Mesodermal cell (in vitro differentiated cells): ENCODE data around the gene GFM2. TPM values are rescaled to one million over a fixed set of nuclear protein-coding genes. Genes with fewer than 3 reads are reported as not detected.
"Not testable (repeated sequence)": the region's sequence is repeated elsewhere in the genome, so short reads cannot be mapped to it uniquely, and the experiment has no call there.

Experiments used
- H3K27ac ChIP-seq: 2 replicates; pipeline ENCODE4 v1.7.0; 2013; ENCODE audit warnings: mild to moderate bottlenecking, low read depth, low read length, moderate library complexity; ENCODE audit not compliant: severe bottlenecking
- H3K36me3 ChIP-seq: 2 replicates; pipeline ENCODE4 v1.7.1; 2013; ENCODE audit warnings: mild to moderate bottlenecking, low read length, moderate library complexity; ENCODE audit not compliant: control insufficient read depth, insufficient read depth
- H3K4me1 ChIP-seq: one replicate; pipeline ENCODE4 v1.7.1; 2013; ENCODE audit warnings: mild to moderate bottlenecking, low read length; ENCODE audit not compliant: insufficient read depth, control insufficient read depth, poor library complexity, severe bottlenecking
- H3K4me3 ChIP-seq: 2 replicates; pipeline ENCODE4 v1.7.0; 2013; ENCODE audit warnings: low read length, control low read depth, mild to moderate bottlenecking; ENCODE audit not compliant: insufficient read depth, poor library complexity, severe bottlenecking; ENCODE audit errors: extremely low read depth
- H3K9me3 ChIP-seq: 2 replicates; pipeline ENCODE4 v1.7.1; 2013; ENCODE audit warnings: mild to moderate bottlenecking, low read length, moderate library complexity; ENCODE audit not compliant: control insufficient read depth
- WGBS, 2 experiments: methylation state at CpG; one replicate each; pipeline ENCODE4 v1.1.5; 2013; ENCODE audit warnings: missing lambda C conversion rate in 2 of 2; ENCODE audit not compliant: insufficient coverage in 2 of 2; 5-methylcytosine and 5-hydroxymethylcytosine counted together
- polyA plus RNA-seq, 2 experiments: library from polyadenylated mRNA; stranded (reverse); fragments of 50-300 nt; gene quantifications; one replicate each; pipeline ENCODE4 v1.2.3, GENCODE V29; 2013

GFM2 gene, protein sequence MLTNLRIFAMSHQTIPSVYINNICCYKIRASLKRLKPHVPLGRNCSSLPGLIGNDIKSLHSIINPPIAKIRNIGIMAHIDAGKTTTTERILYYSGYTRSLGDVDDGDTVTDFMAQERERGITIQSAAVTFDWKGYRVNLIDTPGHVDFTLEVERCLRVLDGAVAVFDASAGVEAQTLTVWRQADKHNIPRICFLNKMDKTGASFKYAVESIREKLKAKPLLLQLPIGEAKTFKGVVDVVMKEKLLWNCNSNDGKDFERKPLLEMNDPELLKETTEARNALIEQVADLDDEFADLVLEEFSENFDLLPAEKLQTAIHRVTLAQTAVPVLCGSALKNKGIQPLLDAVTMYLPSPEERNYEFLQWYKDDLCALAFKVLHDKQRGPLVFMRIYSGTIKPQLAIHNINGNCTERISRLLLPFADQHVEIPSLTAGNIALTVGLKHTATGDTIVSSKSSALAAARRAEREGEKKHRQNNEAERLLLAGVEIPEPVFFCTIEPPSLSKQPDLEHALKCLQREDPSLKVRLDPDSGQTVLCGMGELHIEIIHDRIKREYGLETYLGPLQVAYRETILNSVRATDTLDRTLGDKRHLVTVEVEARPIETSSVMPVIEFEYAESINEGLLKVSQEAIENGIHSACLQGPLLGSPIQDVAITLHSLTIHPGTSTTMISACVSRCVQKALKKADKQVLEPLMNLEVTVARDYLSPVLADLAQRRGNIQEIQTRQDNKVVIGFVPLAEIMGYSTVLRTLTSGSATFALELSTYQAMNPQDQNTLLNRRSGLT
- 32.9 TPM for polyA plus RNA-seq (2013, experiment 1 of 2)
- polyA plus RNA-seq (2013, experiment 2 of 2): 32.5 TPM

DNA sequence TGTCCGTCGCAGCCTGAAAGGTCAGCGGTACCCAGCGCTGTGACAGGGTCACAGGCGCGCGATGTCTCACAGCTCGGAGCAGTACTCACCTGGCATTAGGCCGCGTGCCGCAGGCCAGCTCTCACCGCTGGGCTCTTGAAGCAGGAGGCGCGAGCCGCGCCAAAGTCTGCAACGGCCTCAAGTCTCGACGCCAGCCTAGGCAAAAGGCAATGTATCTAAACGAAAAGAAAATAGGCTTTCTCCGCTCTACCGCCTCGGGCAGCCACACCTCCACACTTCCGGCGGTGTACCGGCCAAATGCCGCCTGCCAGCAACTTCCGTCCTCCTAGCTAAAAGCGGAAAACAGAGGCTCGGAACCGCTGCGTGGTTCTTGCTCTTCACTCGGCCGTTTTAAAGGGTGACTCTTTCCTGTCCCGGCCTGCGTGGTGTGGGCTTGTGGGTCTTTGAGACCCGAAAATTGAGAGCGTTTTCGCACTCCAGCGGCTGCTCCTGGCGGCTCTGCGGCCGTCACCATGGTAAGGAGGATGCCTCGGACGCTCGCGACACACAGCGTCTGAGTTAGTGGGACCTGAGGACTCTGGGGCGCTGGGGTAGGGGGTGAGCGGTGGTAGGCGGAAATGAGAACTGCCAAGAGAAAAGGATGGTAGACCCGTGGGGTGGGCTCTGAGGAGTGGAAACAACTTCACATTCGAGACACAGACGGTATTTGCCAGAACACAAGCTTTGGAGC is at the start of gene GFM2, which contains the start of gene NSA2:
GFM2 (minus strand) TSS at position 269 of the 730 bp plus-strand sequence. CDS start 3,375 bp downstream, outside the sequence.
NSA2 (plus strand) TSS at position 401 of the 730 bp plus-strand sequence; CDS start at position 513, 112 bp downstream.
- H3K4me1 ChIP-seq: peaks cover 23% of the 10 kb centered on the region
- H3K4me3 ChIP-seq: peak within 1 kb of the TSS; percentile 97
- peaks cover 31% of the 10 kb centered on the region for H3K36me3 ChIP-seq
- no peaks in the 10 kb centered on the region for H3K9me3 ChIP-seq
- peak within 1 kb of the TSS; percentile 68 for H3K27ac ChIP-seq
- 0% methylated on average over 49 to 52 of the region's 54 CpGs for WGBS, 2 experiments

DNA sequence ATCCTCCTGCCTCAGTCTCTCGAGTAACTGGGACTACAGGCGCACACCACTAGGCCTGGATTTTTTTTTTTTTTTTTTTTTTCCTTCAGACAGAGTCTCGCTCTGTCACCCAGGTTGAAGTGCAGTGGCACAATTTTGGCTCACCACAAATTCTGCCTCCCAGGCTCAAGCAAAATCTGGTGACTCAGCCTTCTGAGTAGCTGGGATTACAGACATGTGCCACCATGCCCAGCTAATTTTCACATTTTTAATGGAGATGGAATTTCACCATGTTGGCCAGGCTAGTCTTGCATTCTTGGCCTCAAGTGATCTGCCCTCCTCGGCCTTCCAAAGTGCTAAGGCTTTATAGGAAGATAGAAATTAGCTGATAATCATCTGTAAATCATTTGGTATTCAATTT is 44.0 kb upstream of the GFM2 start:
- no peaks in the 10 kb centered on the region for H3K9me3 ChIP-seq
- peaks cover 3% of the 10 kb centered on the region for H3K36me3 ChIP-seq
- no peak overlapping the region for H3K4me3 ChIP-seq
- no peak overlapping the region for H3K27ac ChIP-seq
- H3K4me1 ChIP-seq: no peaks in the 10 kb centered on the region
- WGBS, 2 experiments: 90 to 94% methylated on average over 2 to 3 of the region's 4 CpGs

DNA sequence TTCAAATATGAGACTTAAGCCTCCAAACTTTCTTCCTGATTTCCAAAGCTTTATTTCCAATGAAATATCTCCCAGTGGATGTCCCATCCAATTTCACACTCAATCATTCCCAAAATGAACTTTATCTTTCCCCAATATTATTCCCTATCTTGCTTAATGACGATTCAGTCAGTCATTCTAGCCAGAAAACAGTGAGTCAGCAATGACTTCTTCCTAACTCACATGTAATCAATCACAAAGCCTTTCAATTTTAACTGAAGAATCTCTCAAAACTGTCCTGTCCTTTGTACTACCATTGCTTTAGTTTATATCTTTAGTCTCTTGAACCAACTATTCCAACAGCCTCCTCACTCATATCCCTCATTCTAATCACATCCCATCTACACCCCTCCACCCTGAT is 35.0 kb upstream of the GFM2 start:
- Histone ChIP-seq H3K4me3 (no peak overlapping the region), H3K36me3 (peaks cover 8% of the 10 kb centered on the region)
- WGBS, 2 experiments: 87 to 92% methylated on average over 1 of the region's 1 CpG

DNA sequence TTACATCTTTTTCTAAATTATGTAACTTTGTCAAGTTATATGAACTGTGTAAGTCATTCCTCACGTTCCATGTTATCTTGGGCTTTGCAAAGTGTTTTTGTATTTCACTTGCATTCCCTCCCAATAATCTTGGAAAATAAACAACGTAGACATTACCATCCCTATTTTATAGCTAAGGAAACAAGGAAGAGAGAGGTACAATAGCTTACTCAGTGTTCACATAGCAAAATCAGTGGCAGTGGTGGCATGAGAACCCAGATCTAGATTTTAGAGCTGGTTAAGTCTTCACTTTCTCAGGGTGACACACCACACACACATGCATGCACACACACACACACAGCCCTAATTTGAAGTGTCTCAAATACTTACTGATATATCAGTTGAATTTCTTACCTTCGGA is 34.3 kb upstream of the GFM2 start:
- no peak overlapping the region for H3K4me3 ChIP-seq
- no peaks in the 10 kb centered on the region for H3K4me1 ChIP-seq
- H3K36me3 ChIP-seq: peaks cover 8% of the 10 kb centered on the region
- no peaks in the 10 kb centered on the region for H3K9me3 ChIP-seq
- no peak overlapping the region for H3K27ac ChIP-seq
- WGBS, 2 experiments: no CpG with 5 or more reads among the region's 3 CpGs

More for the DNA sequence above, 35.0 kb upstream of the GFM2 start:
- H3K4me1 ChIP-seq: no peaks in the 10 kb centered on the region
- no peaks in the 10 kb centered on the region for H3K9me3 ChIP-seq
- no peak overlapping the region for H3K27ac ChIP-seq

DNA sequence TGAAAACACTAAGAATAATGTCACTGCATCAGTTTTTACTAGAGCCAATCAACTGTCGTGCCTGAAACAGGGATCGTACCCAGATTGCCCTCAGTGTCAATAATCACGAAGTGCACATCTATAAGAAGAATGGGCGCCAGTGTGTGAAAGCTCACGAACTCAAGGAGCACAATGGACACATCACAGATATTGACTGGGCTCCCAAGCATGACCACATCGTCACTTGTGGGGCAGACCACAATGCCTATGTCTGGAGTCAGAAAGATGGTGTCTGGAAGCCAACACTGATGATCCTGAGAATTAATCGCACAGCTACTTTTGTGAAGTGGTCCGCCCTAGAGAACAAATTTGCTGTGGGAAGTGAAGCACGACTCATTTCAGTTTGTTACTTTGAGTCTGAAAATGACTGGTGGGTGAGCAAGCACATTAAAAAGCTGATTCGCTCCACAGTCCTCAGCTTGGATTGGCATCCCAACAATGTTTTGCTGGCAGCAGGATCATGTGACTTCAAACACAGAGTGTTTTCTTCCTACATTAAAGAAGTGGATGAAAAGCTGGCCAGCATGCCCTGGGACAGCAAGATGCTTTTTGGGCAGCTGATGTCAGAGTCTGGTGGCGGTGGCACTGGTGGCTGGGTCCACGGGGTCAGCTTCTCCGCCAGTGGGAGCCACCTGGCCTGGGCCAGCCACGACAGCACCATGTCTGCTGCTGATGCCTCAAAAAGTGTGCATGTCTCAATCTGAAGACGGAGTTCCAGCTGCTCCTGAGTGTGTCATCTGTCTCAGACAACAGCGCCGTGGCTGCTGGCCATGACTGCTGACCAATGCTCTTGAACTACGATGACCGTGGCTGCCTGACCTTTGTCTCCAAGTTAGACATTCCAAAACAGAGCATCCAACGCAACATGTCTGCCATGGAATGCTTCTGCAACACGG is 32.3 kb upstream of the GFM2 start:
- WGBS, 2 experiments: 93 to 94% methylated on average over 19 to 21 of the region's 21 CpGs
- H3K4me3 ChIP-seq: no peak overlapping the region
- H3K27ac ChIP-seq: peak overlapping the region; percentile 74
- H3K36me3 ChIP-seq: peaks cover 17% of the 10 kb centered on the region
- H3K4me1 ChIP-seq: no peaks in the 10 kb centered on the region
- H3K9me3 ChIP-seq: no peaks in the 10 kb centered on the region

DNA sequence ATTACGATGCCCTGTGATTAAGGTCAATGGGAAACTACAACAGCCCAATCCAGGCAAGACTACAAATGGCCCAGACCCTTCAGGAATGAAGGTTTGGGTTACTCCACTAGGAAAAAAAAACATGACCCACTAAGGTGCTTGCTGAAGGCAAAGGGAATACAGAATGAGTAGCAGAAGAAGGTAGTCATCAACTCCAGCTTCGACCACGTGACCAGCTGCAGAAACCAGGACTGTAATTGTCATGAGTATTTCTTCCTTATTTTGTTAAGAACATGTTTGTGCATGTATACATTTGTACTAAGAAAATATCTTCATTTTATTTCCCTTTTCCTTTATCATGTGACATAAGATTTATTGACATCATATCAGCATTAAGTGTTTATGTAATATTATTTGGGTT is 24.8 kb upstream of the GFM2 start:
- H3K9me3 ChIP-seq, H3K27ac ChIP-seq, H3K4me3 ChIP-seq, H3K4me1 ChIP-seq: not testable (repeated sequence)
- H3K36me3 ChIP-seq: peaks cover 35% of the 10 kb centered on the region
- 57 to 100% methylated on average over 2 of the region's 3 CpGs for WGBS, 2 experiments

DNA sequence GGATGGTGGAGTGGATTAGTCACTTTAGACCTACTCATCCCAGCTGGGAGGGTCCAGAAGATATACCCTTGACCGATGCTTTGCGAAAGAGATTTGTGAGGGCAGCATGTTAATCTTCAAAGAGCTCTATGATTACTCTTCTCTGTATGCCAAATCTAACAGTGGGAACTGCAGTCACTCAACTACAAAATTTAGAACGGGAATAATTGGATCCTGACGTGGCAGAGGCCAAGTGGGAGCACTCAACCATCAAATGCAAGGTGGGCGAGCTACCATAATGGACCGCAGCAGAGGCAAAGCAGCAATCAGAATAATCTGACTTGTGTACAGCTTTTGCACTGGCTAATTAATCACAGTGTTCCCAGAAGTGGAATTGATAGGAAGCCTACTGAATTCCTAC is 20.5 kb upstream of the GFM2 start:
- Histone ChIP-seq H3K27ac (no peak overlapping the region), H3K4me3 (no peak overlapping the region), H3K9me3 (no peaks in the 10 kb centered on the region), H3K4me1 (no peaks in the 10 kb centered on the region), H3K36me3 (peaks cover 21% of the 10 kb centered on the region)
- WGBS, 2 experiments: 95 to 96% methylated on average over 4 to 5 of the region's 6 CpGs

DNA sequence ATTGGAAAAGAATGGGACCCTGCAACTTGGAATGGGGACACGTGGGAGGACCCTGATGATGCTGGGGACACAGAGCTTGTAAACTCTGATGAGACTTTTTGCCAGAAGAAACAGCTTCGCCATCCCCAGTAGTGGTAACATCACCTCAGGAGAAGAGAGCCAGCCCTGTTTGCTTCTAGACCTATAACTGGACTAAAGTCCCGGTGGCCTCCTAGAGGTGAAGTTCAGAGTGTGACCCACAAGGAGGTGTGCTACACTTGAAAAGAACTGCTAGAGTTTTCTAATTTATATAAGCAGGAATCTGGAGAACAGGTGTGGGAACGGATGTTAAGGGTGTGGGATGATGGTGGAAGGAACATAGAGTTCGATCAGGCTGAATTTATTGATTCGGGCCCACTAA is 19.9 kb upstream of the GFM2 start:
- Histone ChIP-seq H3K4me1 (no peaks in the 10 kb centered on the region), H3K27ac (no peak overlapping the region), H3K4me3 (no peak overlapping the region), H3K36me3 (peaks cover 17% of the 10 kb centered on the region), H3K9me3 (no peaks in the 10 kb centered on the region)
- WGBS, 2 experiments: 92 to 96% methylated on average over 6 of the region's 6 CpGs

DNA sequence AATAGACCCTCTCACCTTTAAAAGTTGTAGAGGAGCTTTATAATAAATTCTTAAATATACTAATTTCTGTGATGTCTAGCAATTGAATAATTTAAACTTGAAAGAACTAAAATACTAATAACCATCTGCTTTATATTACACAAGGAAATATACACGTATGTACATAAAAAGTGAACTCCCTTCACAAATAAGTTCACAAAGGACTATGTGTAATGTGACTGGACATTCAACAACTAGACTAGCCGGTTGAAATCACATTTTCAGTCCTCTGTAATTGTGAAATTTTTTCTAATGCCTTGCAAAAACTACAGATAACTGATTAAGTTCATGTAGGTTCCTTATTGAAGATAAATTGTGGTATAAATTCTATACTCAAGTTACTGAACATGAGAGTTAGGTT is 11.7 kb upstream of the GFM2 start:
- Histone ChIP-seq H3K36me3 (peaks cover 29% of the 10 kb centered on the region), H3K4me1 (no peaks in the 10 kb centered on the region), H3K27ac (no peak overlapping the region), H3K4me3 (no peak overlapping the region), H3K9me3 (no peaks in the 10 kb centered on the region)
- no CpG with 5 or more reads among the region's 2 CpGs for WGBS, 2 experiments
